Ovary (tissue), 9 donors: Measurements from ENCODE around the gene DDX3X. TPM values are rescaled to one million over a fixed set of nuclear protein-coding genes. Genes with fewer than 3 reads are reported as not detected.
"Not testable (repeated sequence)": the region's sequence is repeated elsewhere in the genome, so short reads cannot be mapped to it uniquely, and the experiment has no call there.

Source experiments
- DNase-seq, 5 donors: peaks; one replicate each; pipeline ENCODE4 v3.0.0-alpha.2; 2019 to 2020
- H3K27ac ChIP-seq, 2 donors: fragments of 200-600 bp; one replicate each; pipeline versions ENCODE4 v1.5.1 to v1.8.0; 2019 to 2022
- H3K27me3 ChIP-seq: fragments of 200-600 bp; one replicate; pipeline ENCODE4 v1.8.0; 2022
- H3K36me3 ChIP-seq: fragments of 200-600 bp; sonication (generic); one replicate; pipeline ENCODE4 v1.5.1; 2019
- H3K4me1 ChIP-seq: one replicate; pipeline ENCODE4 v1.8.1; 2013; ENCODE audit warnings: mild to moderate bottlenecking, moderate library complexity; ENCODE audit not compliant: insufficient read depth
- H3K4me3 ChIP-seq: fragments of 200-600 bp; sonication (generic); one replicate; pipeline ENCODE4 v1.5.1; 2017
- H3K9me3 ChIP-seq, 2 donors: fragments of 200-600 bp in 1 of 2; sonication (generic) in 1 of 2; one replicate each; pipeline versions ENCODE4 v1.5.1 to v1.8.1; 2013 to 2019; ENCODE audit warnings: mild to moderate bottlenecking in 1 of 2, moderate library complexity in 1 of 2
- CTCF ChIP-seq, 3 donors: fragments of 450-650 bp in 2 of 3; fragments of 200-600 bp in 1 of 3; IDR thresholded peaks; one replicate each; pipeline versions ENCODE4 v1.5.1 to v1.8.0; 2016 to 2022; ENCODE audit warnings: antibody characterized with exemption in 3 of 3, mild to moderate bottlenecking in 1 of 3
- EP300 ChIP-seq: sonication (generic); formaldehyde crosslinking; IDR thresholded peaks from one replicate; pipeline ENCODE4 v1.6.1; 2017; ENCODE audit warnings: antibody characterized with exemption
- POLR2A ChIP-seq: fragments of 450-650 bp; IDR thresholded peaks from one replicate; pipeline ENCODE4 v1.6.1; 2017; ENCODE audit warnings: antibody characterized with exemption, mild to moderate bottlenecking, moderate library complexity
- WGBS, 3 donors: extraction: QIAGEN DNeasy Blood & Tissue Kit in 1 of 3; methylation state at CpG; one replicate each; pipeline versions ENCODE4 v1.1.5 to v1.1.7; 2013 to 2017; 5-methylcytosine and 5-hydroxymethylcytosine counted together
- intact Hi-C, 4 donors: fragments of 100-400 bp; cut with DNase I; formaldehyde crosslinking; loops; one replicate each; pipeline versions ENCODE4 v1.11.0 to v1.15.1; 2022 to 2023
- polyA plus RNA-seq, 2 donors: library from polyadenylated mRNA; stranded (reverse); fragments of 200-250 nt in 1 of 2; fragments of 350-450 nt in 1 of 2; fragmentation: Illumina TruSeq in 1 of 2; extraction: RNeasy Lipid Tissue Mini Kit (QIAGEN cat#74804) in 1 of 2; gene quantifications; one replicate each; pipeline ENCODE4 v1.2.3, GENCODE V29; 2013 to 2014
- total RNA-seq, 7 donors: library from RNA; depleted of rRNA in 2 of 7; stranded (reverse); fragments of >200 nt in 2 of 7; fragmentation: NEBNext Ultra II Directional in 3 of 7; extraction: Animal tissue kit (Norgen Biotek cat#: 25700) in 3 of 7; gene quantifications; one replicate each; pipeline versions ENCODE4 v1.1.0 to v1.2.4, GENCODE V29; 2016 to 2023
- donor health status: DM: no; HTN: no; CAD: no; lungs with moderate emphysema.
- donor health status: DM: no; HTN: no; CAD: no.
- donor health status: Bipolar disorder and iron deficiency.
- donor health status: DM: yes; HTN: yes; CAD: no.
- donor health status: DM: no; HTN: no; CAD: no.
- donor health status: DM: yes; HTN: yes; CAD: no.

The DDX3X gene
- total and polyA plus RNA-seq, 9 donors: 106 to 329 (median 248) TPM

DNA sequence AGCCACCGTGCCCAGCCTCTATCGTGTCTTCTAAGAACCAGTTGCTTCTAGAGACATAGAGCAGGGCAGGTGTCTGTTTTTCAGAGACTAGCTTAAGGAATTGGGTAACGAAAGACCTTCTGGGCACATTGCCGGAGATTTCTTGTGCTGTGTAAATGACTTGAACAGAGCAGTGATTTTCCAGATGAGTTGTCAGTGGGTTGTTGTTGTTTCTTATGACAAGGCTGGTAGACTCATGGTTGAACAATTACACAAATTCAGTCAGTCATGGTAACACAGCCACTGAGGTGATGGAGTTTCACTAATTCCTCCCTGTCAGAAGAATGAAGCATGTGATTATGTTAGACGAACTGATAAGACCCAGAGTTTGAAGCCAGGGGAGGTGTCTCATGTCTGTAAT is 20.5 kb upstream of the DDX3X start:
- intact Hi-C loops: no loop called here
- no peaks in the 10 kb centered on the region for H3K27me3 ChIP-seq
- 92 to 95% (median 93%) methylated on average over 5 of the region's 5 CpGs for WGBS, 3 donors

GRCh38 chrX:41314204-41314603 is 19.8 kb upstream of the DDX3X start:
- TF ChIP-seq POLR2A (no peak), EP300 (no peak)
- no peak overlapping the region for H3K27ac ChIP-seq
- no peak overlapping the region for H3K4me3 ChIP-seq
- DNase-seq: no peak
- WGBS, 3 donors: 87 to 92% (median 90%) methylated on average over 4 of the region's 4 CpGs
- intact Hi-C loops: no loop called here
- H3K9me3 ChIP-seq: no peaks in the 10 kb centered on the region
- no peaks in the 10 kb centered on the region for H3K36me3 ChIP-seq
- H3K4me1 ChIP-seq: no peaks in the 10 kb centered on the region
- H3K27me3 ChIP-seq: no peaks in the 10 kb centered on the region

More for the DNA sequence above, 20.5 kb upstream of the DDX3X start:
- Histone ChIP-seq H3K4me3 (no peak overlapping the region), H3K9me3 (no peaks in the 10 kb centered on the region), H3K27ac (no peak overlapping the region), H3K4me1 (no peaks in the 10 kb centered on the region), H3K36me3 (no peaks in the 10 kb centered on the region)
- TF ChIP-seq EP300: no peak
- no peak for DNase-seq

DNA sequence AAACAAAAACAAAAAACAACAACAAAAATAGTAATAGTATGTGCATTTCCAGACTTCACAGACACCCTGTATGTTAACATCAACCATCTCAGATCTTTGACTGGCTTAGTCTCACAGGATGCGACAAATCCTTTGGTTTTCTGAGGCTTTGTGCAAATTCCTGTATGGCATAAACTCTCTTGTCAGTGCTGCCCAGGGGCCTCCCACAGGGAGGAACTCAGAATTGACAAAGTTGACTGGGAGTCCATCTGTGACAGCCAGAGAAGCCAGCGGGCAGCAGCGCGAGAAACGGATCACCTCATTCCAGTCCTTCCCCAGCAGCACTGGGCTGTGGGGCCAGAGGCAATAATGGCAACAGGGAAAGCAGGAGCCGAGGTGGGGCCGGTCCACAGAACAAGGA is 19.1 kb upstream of the DDX3X start:
- intact Hi-C loops: no loop called here
- Histone ChIP-seq H3K4me1 (no peaks in the 10 kb centered on the region), H3K27me3 (no peaks in the 10 kb centered on the region), H3K36me3 (no peaks in the 10 kb centered on the region), H3K4me3 (no peak overlapping the region), H3K27ac (no peak overlapping the region), H3K9me3 (no peaks in the 10 kb centered on the region)
- WGBS, 3 donors: 83 to 88% (median 84%) methylated on average over 7 of the region's 7 CpGs
- no peak for DNase-seq
- TF ChIP-seq POLR2A (no peak), EP300 (no peak), CTCF (IDR thresholded peaks at IDR 0.05) (no peak)

- H3K4me1 ChIP-seq, H3K27me3 ChIP-seq, H3K27ac ChIP-seq, H3K36me3 ChIP-seq, H3K9me3 ChIP-seq, DNase-seq, H3K4me3 ChIP-seq, intact Hi-C loops: not testable (repeated sequence)
- WGBS, 3 donors: 83 to 85% (median 83%) methylated on average over 2 of the region's 2 CpGs
Measured at GRCh38 chrX:41316266-41316665, 17.7 kb upstream of the DDX3X start.

GRCh38 chrX:41317477-41318208 is 16.3 kb upstream of the DDX3X start:
- no peak overlapping the region for H3K27ac ChIP-seq
- no peak overlapping the region for H3K4me3 ChIP-seq
- no peak for DNase-seq
- no peaks in the 10 kb centered on the region for H3K36me3 ChIP-seq
- intact Hi-C loops: no loop called here
- H3K4me1 ChIP-seq: no peaks in the 10 kb centered on the region
- H3K9me3 ChIP-seq: no peaks in the 10 kb centered on the region
- 80 to 85% (median 82%) methylated on average over 6 of the region's 6 CpGs for WGBS, 3 donors
- TF ChIP-seq POLR2A: no peak
- no peak for TF ChIP-seq EP300
- TF ChIP-seq CTCF (IDR thresholded peaks at IDR 0.05): no peak
- H3K27me3 ChIP-seq: no peaks in the 10 kb centered on the region

GRCh38 chrX:41320393-41320792 is 13.6 kb upstream of the DDX3X start:
- Histone ChIP-seq H3K4me1 (no peaks in the 10 kb centered on the region), H3K9me3 (no peaks in the 10 kb centered on the region), H3K36me3 (no peaks in the 10 kb centered on the region), H3K27me3 (no peaks in the 10 kb centered on the region), H3K4me3 (no peak overlapping the region), H3K27ac (no peak overlapping the region)
- WGBS, 3 donors: 84 to 87% (median 86%) methylated on average over 5 of the region's 5 CpGs
- intact Hi-C loops: no loop called here
- DNase-seq: no peak
- TF ChIP-seq POLR2A (no peak), EP300 (no peak), CTCF (IDR thresholded peaks at IDR 0.05) (no peak)
